Caco-2 (cell line): ENCODE results near the gene PRND. TPM values are rescaled to one million over a fixed set of nuclear protein-coding genes. Genes with fewer than 3 reads are reported as not detected.

Experiments
- Bru-seq: library from RNA; stranded (reverse); fragments of 400-500 nt; gene quantifications from one replicate; lab custom pipeline; 2021; lab: Mats Ljungman, UMichigan
- BruChase-seq, 2 experiments: library from RNA; stranded (reverse); fragments of 400-500 nt; gene quantifications; one replicate each; lab custom pipeline; 2021; lab: Mats Ljungman, UMichigan
- BruUV-seq: library from RNA; stranded (reverse); fragments of 400-500 nt; replicated peaks from 2 replicates; lab custom pipeline; 2021; lab: Mats Ljungman, UMichigan
- CTCF ChIA-PET: fragments of 300-600 bp; sonication (Branson Sonifier 250); formaldehyde crosslinking; loops from one replicate; lab custom pipeline; 2022; ENCODE audit warnings: antibody characterized with exemption; lab: Charles Lee
- POLR2A ChIA-PET: fragments of 300-600 bp; sonication (Branson Sonifier 250); formaldehyde crosslinking; loops from one replicate; lab custom pipeline; 2022; ENCODE audit warnings: antibody characterized with exemption; lab: Charles Lee
- DNase-seq, 2 experiments: peaks; one replicate each; pipeline versions ENCODE4 v3.0.0 to v3.0.0-alpha.2; 2020 to 2022
- H3K27me3 ChIP-seq: replicated peaks from 2 replicates; pipeline ENCODE4 v1.6.0; 2011; ENCODE audit warnings: low read length; ENCODE audit not compliant: control insufficient read depth, insufficient read depth
- H3K36me3 ChIP-seq: 2 replicates; pipeline ENCODE4 v1.5.1; 2011; ENCODE audit warnings: low read length; ENCODE audit not compliant: control insufficient read depth, insufficient read depth
- H3K4me1 ChIP-seq: fragments of 250-450 bp; sonication (Bioruptor Pico); 2 replicates; pipeline ENCODE4 v1.5.1; 2020; ENCODE audit warnings: mild to moderate bottlenecking
- H3K4me3 ChIP-seq: 2 replicates; pipeline ENCODE4 v1.5.1; 2011; ENCODE audit warnings: low read depth, mild to moderate bottlenecking, control low read depth, low read length
- H3K9me3 ChIP-seq: fragments of 250-450 bp; sonication (Bioruptor Pico); 2 replicates; pipeline ENCODE4 v1.5.1; 2020; ENCODE audit warnings: mild to moderate bottlenecking, moderate library complexity
- H3K27ac Mint-ChIP-seq: one replicate; pipeline ENCODE4 v1.8.0; 2022; ENCODE audit warnings: mixed read lengths; ENCODE audit not compliant: unreplicated experiment
- H3K27me3 Mint-ChIP-seq: one replicate; pipeline ENCODE4 v1.8.0; 2022; ENCODE audit warnings: mixed read lengths; ENCODE audit not compliant: insufficient read depth, unreplicated experiment
- H3K36me3 Mint-ChIP-seq: one replicate; pipeline ENCODE4 v1.8.0; 2022; ENCODE audit warnings: mild to moderate bottlenecking, mixed read lengths; ENCODE audit not compliant: insufficient read depth, unreplicated experiment
- H3K4me1 Mint-ChIP-seq: one replicate; pipeline ENCODE4 v1.8.0; 2022; ENCODE audit warnings: low read depth, mixed read lengths; ENCODE audit not compliant: unreplicated experiment
- H3K4me3 Mint-ChIP-seq: one replicate; pipeline ENCODE4 v1.8.0; 2022; ENCODE audit warnings: mild to moderate bottlenecking, moderate library complexity, mixed read lengths; ENCODE audit not compliant: unreplicated experiment
- H3K9me3 Mint-ChIP-seq: one replicate; pipeline ENCODE4 v1.8.0; 2022; ENCODE audit warnings: mixed read lengths; ENCODE audit not compliant: unreplicated experiment
- CTCF ChIP-seq, 2 experiments: fragments of 200-600 bp in 1 of 2; IDR thresholded peaks; 1 replicate in 1 of 2; 2 replicates in 1 of 2; pipeline versions ENCODE4 v1.5.1 to v1.8.0; 2011 to 2022; ENCODE audit warnings: antibody characterized with exemption in 1 of 2, control low read depth in 1 of 2, inconsistent platforms in 1 of 2, low read depth in 1 of 2, low read length in 1 of 2, mild to moderate bottlenecking in 1 of 2, moderate library complexity in 1 of 2; ENCODE audit not compliant: insufficient read depth in 1 of 2, severe bottlenecking in 1 of 2, unreplicated experiment in 1 of 2
- intact Hi-C: fragments of 100-400 bp; cut with micrococcal nuclease; formaldehyde crosslinking; loops from one replicate; pipeline ENCODE4 v1.10.0; 2022; ENCODE audit not compliant: unreplicated experiment
- long read RNA-seq: library from polyadenylated mRNA; stranded (forward); transcript quantifications from one replicate; pipeline ENCODE4 v2.0.0, GENCODE V29; 2022
- total RNA-seq: library from RNA; stranded (reverse); gene quantifications from 2 replicates; pipeline ENCODE4 v1.2.3, GENCODE V29; 2022

The PRND gene
- total RNA-seq (not detected in 2 replicates), Bru-seq, nascent RNA (not detected), BruChase-seq, experiment 1, labeled RNA remaining after a 2-hour chase (not detected), BruChase-seq, experiment 2, labeled RNA remaining after a 6-hour chase (not detected)
- long read RNA-seq, result 0 reads

- no peaks in the 10 kb centered on the region for H3K9me3 Mint-ChIP-seq
- H3K36me3 Mint-ChIP-seq, result no peaks in the 10 kb centered on the region
- Histone ChIP-seq H3K36me3 (no peaks in the 10 kb centered on the region), H3K4me1 (peaks cover 4% of the 10 kb centered on the region; the same call in 1 of the 2 replicates), H3K4me3 (no peak within 1 kb of the TSS), H3K9me3 (no peaks in the 10 kb centered on the region), H3K27me3 (no peaks in the 10 kb centered on the region; the same call in 1 of the 2 replicates)
- CTCF ChIA-PET, result interaction anchor here (0.6 to 2.6 kb wide), 5 partner anchors 24 to 131 kb away, joined by 3 to 13 read pairs (median 6); no protein-coding TSS in a partner anchor
- DNase-seq, result no peak
- H3K4me3 Mint-ChIP-seq, result peak within 1 kb of the TSS; percentile 42
- no peak for TF ChIP-seq CTCF (IDR thresholded peaks at IDR 0.05; ENCODE audit: insufficient read depth in 1 of 2, low read depth in 1 of 2, low read length in 1 of 2, severe bottlenecking in 1 of 2, unreplicated experiment in 1 of 2)
- POLR2A ChIA-PET, result no interaction called here
- peaks cover 6% of the 10 kb centered on the region for H3K4me1 Mint-ChIP-seq
- no peaks in the 10 kb centered on the region for H3K27me3 Mint-ChIP-seq
- H3K27ac Mint-ChIP-seq, result no peak within 1 kb of the TSS
- intact Hi-C loops, result no loop called here
- no TSS peak for BruUV-seq
Measured at GRCh38 chr20:4721719-4722118, at the start of gene PRND. TSS of gene PRND (plus strand) at chr20:4721909. CDS start at chr20:4724552, 2,643 bp downstream.

GRCh38 chr20:4672948-4673347, 48.8 kb upstream of the PRND start:
- ChIA-PET POLR2A (no interaction called here), CTCF (no interaction called here)
- H3K27me3 Mint-ChIP-seq, result peaks cover 6% of the 10 kb centered on the region
- H3K27me3 ChIP-seq, result peaks cover under 1% of the 10 kb centered on the region
- no peaks in the 10 kb centered on the region for H3K4me1 Mint-ChIP-seq
- no TSS peak for BruUV-seq
- H3K36me3 Mint-ChIP-seq, result no peaks in the 10 kb centered on the region
- H3K4me3 Mint-ChIP-seq, result no peak overlapping the region
- no peak for TF ChIP-seq CTCF (IDR thresholded peaks at IDR 0.05; ENCODE audit: insufficient read depth in 1 of 2, low read depth in 1 of 2, low read length in 1 of 2, severe bottlenecking in 1 of 2, unreplicated experiment in 1 of 2)
- H3K4me3 ChIP-seq, result no peak overlapping the region
- intact Hi-C loops, result no loop called here
- H3K9me3 ChIP-seq, result no peaks in the 10 kb centered on the region
- H3K9me3 Mint-ChIP-seq, result no peaks in the 10 kb centered on the region
- DNase-seq, result no peak
- no peak overlapping the region for H3K27ac Mint-ChIP-seq
- H3K4me1 ChIP-seq, result no peaks in the 10 kb centered on the region; the same call in 1 of the 2 replicates
- H3K36me3 ChIP-seq, result no peaks in the 10 kb centered on the region

- H3K9me3 Mint-ChIP-seq, result no peaks in the 10 kb centered on the region
- ChIA-PET POLR2A (no interaction called here), CTCF (no interaction called here)
- no peaks in the 10 kb centered on the region for H3K36me3 Mint-ChIP-seq
- no peak overlapping the region for H3K4me3 ChIP-seq
- H3K9me3 ChIP-seq, result no peaks in the 10 kb centered on the region
- H3K27me3 Mint-ChIP-seq, result peaks cover 7% of the 10 kb centered on the region
- H3K4me3 Mint-ChIP-seq, result no peak overlapping the region
- peaks cover 2% of the 10 kb centered on the region for H3K27me3 ChIP-seq
- no peak for DNase-seq
- H3K36me3 ChIP-seq, result no peaks in the 10 kb centered on the region
- no TSS peak for BruUV-seq
- intact Hi-C loops, result no loop called here
- no peak for TF ChIP-seq CTCF (IDR thresholded peaks at IDR 0.05; ENCODE audit: insufficient read depth in 1 of 2, low read depth in 1 of 2, low read length in 1 of 2, severe bottlenecking in 1 of 2, unreplicated experiment in 1 of 2)
- H3K4me1 ChIP-seq, result no peaks in the 10 kb centered on the region; the same call in 1 of the 2 replicates
- H3K27ac Mint-ChIP-seq, result no peak overlapping the region
- no peaks in the 10 kb centered on the region for H3K4me1 Mint-ChIP-seq
Measured at GRCh38 chr20:4673371-4674001, 48.2 kb upstream of the PRND start.
